Esophagus squamous epithelium (tissue), 5 donors: ENCODE data around the gene MED16. TPM values are rescaled to one million over a fixed set of nuclear protein-coding genes. Genes with fewer than 3 reads are reported as not detected.

Source experiments
- DNase-seq: peaks from one replicate; lab custom pipeline; 2025; lab: John Stamatoyannopoulos, UW
- H3K27ac ChIP-seq, 4 donors: fragments of 200-600 bp; sonication (generic); one replicate each; pipeline ENCODE4 v1.5.1; 2016 to 2019; ENCODE audit warnings: mild to moderate bottlenecking in 1 of 4
- H3K27me3 ChIP-seq, 4 donors: fragments of 200-600 bp; sonication (generic); 1 replicate in 3 of 4; 2 replicates in 1 of 4; pipeline versions ENCODE4 v1.5.1 to v1.6.0; 2017 to 2021; ENCODE audit warnings: antibody characterized with exemption in 1 of 4
- H3K36me3 ChIP-seq, 3 donors: fragments of 200-600 bp; sonication (generic); one replicate each; pipeline ENCODE4 v1.5.1; 2016 to 2019
- H3K4me1 ChIP-seq, 3 donors: fragments of 200-600 bp; sonication (generic); one replicate each; pipeline ENCODE4 v1.5.1; 2017 to 2019
- H3K4me3 ChIP-seq, 4 donors: fragments of 200-600 bp; sonication (generic); 1 replicate in 3 of 4; 2 replicates in 1 of 4; pipeline ENCODE4 v1.5.1; 2016 to 2019; ENCODE audit warnings: mild to moderate bottlenecking in 2 of 4, moderate library complexity in 1 of 4
- H3K9me3 ChIP-seq, 3 donors: fragments of 200-600 bp; sonication (generic); one replicate each; pipeline ENCODE4 v1.5.1; 2016 to 2019
- CTCF ChIP-seq, 6 experiments: fragments of 450-650 bp in 4 of 6; fragments of 200-600 bp in 2 of 6; sonication (generic) in 2 of 6; IDR thresholded peaks; one replicate each; pipeline ENCODE4 v1.5.1; 2016 to 2019; ENCODE audit warnings: antibody characterized with exemption in 6 of 6, mild to moderate bottlenecking in 4 of 6, moderate library complexity in 4 of 6
- POLR2A ChIP-seq, 4 donors: fragments of 450-650 bp; IDR thresholded peaks; one replicate each; pipeline ENCODE4 v1.6.1; 2017; ENCODE audit warnings: antibody characterized with exemption in 4 of 4, mild to moderate bottlenecking in 4 of 4, moderate library complexity in 3 of 4
- WGBS, 2 donors: methylation state at CpG; one replicate each; pipeline ENCODE4 v1.1.5; 2018; 5-methylcytosine and 5-hydroxymethylcytosine counted together
- intact Hi-C: fragments of 100-400 bp; cut with DNase I; formaldehyde crosslinking; loops from one replicate; pipeline ENCODE4 v1.15.0; 2022
- total RNA-seq, 4 donors: library from RNA; depleted of rRNA; stranded (reverse); fragments of >200 nt; gene quantifications; one replicate each; pipeline ENCODE4 v1.1.0, GENCODE V29; 2016
- donor health status: DM: yes; HTN: yes; CAD: no.

Gene MED16
- total RNA-seq, 4 donors from 2014 or later: 23.7 to 64.9 (median 32.5) TPM

GRCh38 chr19:868458-869244 lies 24.3 kb downstream of the MED16 start:
- H3K27ac ChIP-seq: peak overlapping the region; percentile 57 to 89 (median 82)
- no peak for DNase-seq
- no peak overlapping the region for H3K4me3 ChIP-seq
- H3K9me3 ChIP-seq: no peaks in the 10 kb centered on the region
- WGBS, 2 donors: 91 to 92% methylated on average over 11 to 12 of the region's 34 CpGs
- H3K4me1 ChIP-seq: peaks cover 25 to 55% (median 27%) of the 10 kb centered on the region in 3 donors
- no peak for TF ChIP-seq POLR2A (IDR thresholded peaks at IDR 0.05)
- no peak for TF ChIP-seq CTCF (IDR thresholded peaks at IDR 0.05)
- H3K27me3 ChIP-seq: no peaks in the 10 kb centered on the region
- H3K36me3 ChIP-seq: peaks cover 11 to 47% (median 23%) of the 10 kb centered on the region in 3 donors
- intact Hi-C loops: no loop called here

GRCh38 chr19:867855-868457 lies 25.0 kb downstream of the MED16 start:
- Histone ChIP-seq H3K27ac (peak overlapping the region in 2 of 4 donors; percentile 85 to 89), H3K9me3 (no peaks in the 10 kb centered on the region), H3K27me3 (peaks cover 0 to 3% (median 0%) of the 10 kb centered on the region in 4 donors), H3K4me3 (no peak overlapping the region), H3K4me1 (peaks cover 27 to 56% (median 28%) of the 10 kb centered on the region in 3 donors), H3K36me3 (peaks cover 8 to 42% (median 23%) of the 10 kb centered on the region in 3 donors)
- DNase-seq: no peak
- intact Hi-C loops: no loop called here
- WGBS, 2 donors: 90 to 98% methylated on average over 12 to 21 of the region's 39 CpGs
- TF ChIP-seq CTCF (IDR thresholded peaks at IDR 0.05) (no peak), POLR2A (IDR thresholded peaks at IDR 0.05) (no peak)

- H3K27ac ChIP-seq: no peak overlapping the region
- DNase-seq: no peak
- peaks cover 0 to 9% (median 0%) of the 10 kb centered on the region in 4 donors for H3K27me3 ChIP-seq
- no peak for TF ChIP-seq CTCF (IDR thresholded peaks at IDR 0.05)
- no peak for TF ChIP-seq POLR2A (IDR thresholded peaks at IDR 0.05)
- H3K4me3 ChIP-seq: no peak overlapping the region
- H3K9me3 ChIP-seq: no peaks in the 10 kb centered on the region
- intact Hi-C loops: no loop called here
- peaks cover 8 to 42% (median 23%) of the 10 kb centered on the region in 3 donors for H3K36me3 ChIP-seq
- 79 to 85% methylated on average over 7 to 10 of the region's 16 CpGs for WGBS, 2 donors
- H3K4me1 ChIP-seq: peaks cover 26 to 58% (median 29%) of the 10 kb centered on the region in 3 donors
Measured at GRCh38 chr19:867301-867793, 25.6 kb downstream of the MED16 start.

GRCh38 chr19:866769-867300 lies 26.2 kb downstream of the MED16 start:
- peaks cover 22 to 58% (median 29%) of the 10 kb centered on the region in 3 donors for H3K4me1 ChIP-seq
- H3K27ac ChIP-seq: no peak overlapping the region
- WGBS, 2 donors: 67 to 83% methylated on average over 3 to 17 of the region's 38 CpGs
- intact Hi-C loops: no loop called here
- H3K27me3 ChIP-seq: peaks cover 0 to 14% (median 0%) of the 10 kb centered on the region in 4 donors
- no peaks in the 10 kb centered on the region for H3K9me3 ChIP-seq
- no peak overlapping the region for H3K4me3 ChIP-seq
- TF ChIP-seq POLR2A (IDR thresholded peaks at IDR 0.05) (no peak), CTCF (IDR thresholded peaks at IDR 0.05) (no peak)
- H3K36me3 ChIP-seq: peaks cover 8 to 42% (median 23%) of the 10 kb centered on the region in 3 donors
- no peak for DNase-seq
